ENCODE measurements around the gene MLST8. TPM values are rescaled to one million over a fixed set of nuclear protein-coding genes. Genes with fewer than 3 reads are reported as not detected.

The MLST8 gene
- total and polyA plus RNA-seq, 2 donors (not counting 1 experiment from before 2014, with no cell fraction given) = 36.1 to 112 TPM

DNA sequence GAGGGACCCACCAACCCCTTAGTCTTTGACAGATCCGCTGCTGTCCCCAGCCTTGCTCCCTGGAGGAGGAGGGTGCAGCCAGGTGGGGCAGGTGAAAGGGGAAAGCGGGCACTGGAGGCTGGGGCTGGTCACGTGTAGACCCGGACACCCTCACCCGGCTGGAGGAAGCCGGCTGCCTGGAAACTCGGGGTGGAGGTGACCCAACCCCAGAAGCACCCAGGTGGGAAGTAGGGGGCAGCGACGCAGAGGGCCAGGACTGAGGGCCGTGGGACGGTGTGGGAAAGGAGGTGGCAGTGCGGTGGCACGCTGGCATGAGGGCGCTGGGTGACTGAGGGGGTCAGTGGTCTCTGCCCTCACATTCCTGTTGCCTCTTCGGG lies 47.0 kb upstream of the MLST8 start:
- Mint-ChIP-seq H3K4me3 (peak overlapping the region; percentile 7), H3K27ac (no peak overlapping the region), H3K4me1 (peaks cover 53% of the 10 kb centered on the region), H3K27me3 (no peaks in the 10 kb centered on the region), H3K9me3 (ENCODE audit: insufficient read depth) (no peaks in the 10 kb centered on the region)
- ATAC-seq (ENCODE audit: low read depth) = no peak
- no peak overlapping the region for H3K4me2 ChIP-seq (replicated peaks; ENCODE audit: low read depth, low read length, poor library complexity, severe bottlenecking)
- WGBS (ENCODE audit: insufficient coverage) = 96% methylated on average over 15 of the region's 15 CpGs
- ChIA-PET CTCF (interaction anchor here (0.8 kb wide), 1 partner anchor 18 kb away, joined by 3 read pairs; no protein-coding TSS in a partner anchor), POLR2A (no interaction called here)
- H3K27me3 ChIP-seq (replicated peaks in 1 of 4; ENCODE audit: control extremely low read depth in 1 of 4, control insufficient read depth in 3 of 4, insufficient read depth in 4 of 4, low read length in 3 of 4) = no peaks in the 10 kb centered on the region
- H3K9ac ChIP-seq (ENCODE audit: low read length) = no peak overlapping the region
- H4K20me1 ChIP-seq (ENCODE audit: control insufficient read depth, insufficient read depth, low read length, poor library complexity, severe bottlenecking) = peaks cover 79% of the 10 kb centered on the region
- TF ChIP-seq, protein P1, sequence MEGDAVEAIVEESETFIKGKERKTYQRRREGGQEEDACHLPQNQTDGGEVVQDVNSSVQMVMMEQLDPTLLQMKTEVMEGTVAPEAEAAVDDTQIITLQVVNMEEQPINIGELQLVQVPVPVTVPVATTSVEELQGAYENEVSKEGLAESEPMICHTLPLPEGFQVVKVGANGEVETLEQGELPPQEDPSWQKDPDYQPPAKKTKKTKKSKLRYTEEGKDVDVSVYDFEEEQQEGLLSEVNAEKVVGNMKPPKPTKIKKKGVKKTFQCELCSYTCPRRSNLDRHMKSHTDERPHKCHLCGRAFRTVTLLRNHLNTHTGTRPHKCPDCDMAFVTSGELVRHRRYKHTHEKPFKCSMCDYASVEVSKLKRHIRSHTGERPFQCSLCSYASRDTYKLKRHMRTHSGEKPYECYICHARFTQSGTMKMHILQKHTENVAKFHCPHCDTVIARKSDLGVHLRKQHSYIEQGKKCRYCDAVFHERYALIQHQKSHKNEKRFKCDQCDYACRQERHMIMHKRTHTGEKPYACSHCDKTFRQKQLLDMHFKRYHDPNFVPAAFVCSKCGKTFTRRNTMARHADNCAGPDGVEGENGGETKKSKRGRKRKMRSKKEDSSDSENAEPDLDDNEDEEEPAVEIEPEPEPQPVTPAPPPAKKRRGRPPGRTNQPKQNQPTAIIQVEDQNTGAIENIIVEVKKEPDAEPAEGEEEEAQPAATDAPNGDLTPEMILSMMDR (IDR thresholded peaks at IDR 0.05) = no peak
- no peak for TF ChIP-seq EZH2 (IDR thresholded peaks at IDR 0.05; ENCODE audit: borderline replicate concordance, insufficient read depth, low read depth, low read length, poor library complexity, severe bottlenecking)
- H3K4me1 ChIP-seq (ENCODE audit: control insufficient read depth in 2 of 2, insufficient read depth in 2 of 2, low read length in 2 of 2) = peaks cover 22 to 56% of the 10 kb centered on the region in 2 donors
- H3K27ac ChIP-seq (ENCODE audit: low read length in 2 of 2) = no peak overlapping the region
- peaks cover 90% of the 10 kb centered on the region for H3K79me2 ChIP-seq (ENCODE audit: control insufficient read depth, insufficient read depth, low read length)
- no peak overlapping the region for H3K4me3 ChIP-seq (ENCODE audit: control extremely low read depth in 1 of 5, extremely low read depth in 1 of 5, insufficient read depth in 1 of 5, low read depth in 2 of 5, low read length in 4 of 5)
- H3K36me3 ChIP-seq (replicated peaks in 1 of 2; ENCODE audit: control extremely low read depth in 1 of 2, control insufficient read depth in 1 of 2, extremely low read depth in 1 of 2, insufficient read depth in 2 of 2, low read length in 1 of 2) = peaks cover 0 to 7% of the 10 kb centered on the region in 2 experiments
- H2AFZ ChIP-seq (ENCODE audit: insufficient read depth, low read depth, low read length, poor library complexity, severe bottlenecking) = no peak overlapping the region
- no peak for DNase-seq
- intact Hi-C loops (cut with micrococcal nuclease) = loop anchor here (5.0 to 10.0 kb wide), 2 partner anchors 109 to 747 kb away; partner anchors contain the start of gene RNPS1
- H3K9me3 ChIP-seq (ENCODE audit: control extremely low read depth in 1 of 3, control insufficient read depth in 2 of 3, insufficient read depth in 1 of 3, low read length in 2 of 3) = no peaks in the 10 kb centered on the region

DNA sequence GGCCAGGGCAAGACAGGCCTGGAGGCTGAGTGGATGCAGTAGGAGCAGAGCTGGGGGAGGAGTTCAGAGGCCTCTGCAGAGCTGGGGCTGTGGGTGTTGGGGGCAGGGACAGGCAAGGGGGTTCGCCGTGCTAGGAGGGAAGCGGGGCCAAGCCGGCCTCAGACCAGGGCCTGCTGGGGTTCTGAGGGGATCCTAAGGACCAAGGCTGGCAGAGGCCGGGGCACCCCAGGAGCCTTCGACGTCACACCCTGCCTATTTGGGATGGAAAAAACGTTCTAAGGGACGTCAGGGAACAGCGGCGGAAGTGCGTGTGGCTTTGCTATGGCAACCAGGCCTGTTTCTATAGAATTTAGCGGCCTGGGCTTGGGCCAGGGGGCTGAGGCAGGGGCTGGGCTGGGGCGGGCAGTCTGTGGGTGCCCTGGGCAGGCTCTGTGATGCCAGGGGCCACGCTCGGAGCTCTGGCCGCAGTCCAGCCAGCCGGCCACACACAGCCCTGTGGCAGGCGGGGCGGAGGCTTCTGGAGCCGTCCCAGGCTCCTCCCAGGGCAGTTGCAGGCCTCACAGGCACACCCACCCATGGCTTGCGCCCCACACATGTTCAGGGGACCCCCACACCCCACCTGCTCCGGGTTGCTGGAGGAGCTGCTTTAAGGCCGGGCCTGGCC lies 45.9 kb upstream of the MLST8 start:
- no peak overlapping the region for H3K9ac ChIP-seq (ENCODE audit: low read length)
- no peak for TF ChIP-seq EZH2 (IDR thresholded peaks at IDR 0.05; ENCODE audit: borderline replicate concordance, insufficient read depth, low read depth, low read length, poor library complexity, severe bottlenecking)
- TF ChIP-seq, protein P1 (IDR thresholded peaks at IDR 0.05) = no peak
- ChIA-PET CTCF (no interaction called here), POLR2A (no interaction called here)
- Mint-ChIP-seq H3K4me3 (no peak overlapping the region), H3K9me3 (ENCODE audit: insufficient read depth) (no peaks in the 10 kb centered on the region), H3K27ac (no peak overlapping the region), H3K27me3 (no peaks in the 10 kb centered on the region), H3K4me1 (peaks cover 42% of the 10 kb centered on the region)
- peaks cover 88% of the 10 kb centered on the region for H3K79me2 ChIP-seq (ENCODE audit: control insufficient read depth, insufficient read depth, low read length)
- peak overlapping the region; percentile 38 for H3K4me2 ChIP-seq (replicated peaks; ENCODE audit: low read depth, low read length, poor library complexity, severe bottlenecking)
- H3K4me3 ChIP-seq (ENCODE audit: control extremely low read depth in 1 of 5, extremely low read depth in 1 of 5, insufficient read depth in 1 of 5, low read depth in 2 of 5, low read length in 4 of 5) = no peak overlapping the region
- intact Hi-C loops (cut with micrococcal nuclease) = loop anchor here (5.0 to 10.0 kb wide), 2 partner anchors 108 to 745 kb away; partner anchors contain the start of gene RNPS1
- DNase-seq = no peak
- ATAC-seq (ENCODE audit: low read depth) = no peak
- H2AFZ ChIP-seq (ENCODE audit: insufficient read depth, low read depth, low read length, poor library complexity, severe bottlenecking) = no peak overlapping the region
- peaks cover 13 to 45% of the 10 kb centered on the region in 2 donors for H3K4me1 ChIP-seq (ENCODE audit: control insufficient read depth in 2 of 2, insufficient read depth in 2 of 2, low read length in 2 of 2)
- 96% methylated on average over 22 of the region's 24 CpGs for WGBS (ENCODE audit: insufficient coverage)
- peaks cover 0 to 3% (median 0%) of the 10 kb centered on the region in 3 donors for H3K9me3 ChIP-seq (ENCODE audit: control extremely low read depth in 1 of 3, control insufficient read depth in 2 of 3, insufficient read depth in 1 of 3, low read length in 2 of 3)
- H3K27ac ChIP-seq (ENCODE audit: low read length in 2 of 2) = no peak overlapping the region
- H3K36me3 ChIP-seq (replicated peaks in 1 of 2; ENCODE audit: control extremely low read depth in 1 of 2, control insufficient read depth in 1 of 2, extremely low read depth in 1 of 2, insufficient read depth in 2 of 2, low read length in 1 of 2) = peaks cover 0 to 2% of the 10 kb centered on the region in 2 experiments
- H3K27me3 ChIP-seq (replicated peaks in 1 of 4; ENCODE audit: control extremely low read depth in 1 of 4, control insufficient read depth in 3 of 4, insufficient read depth in 4 of 4, low read length in 3 of 4) = no peaks in the 10 kb centered on the region
- peaks cover 79% of the 10 kb centered on the region for H4K20me1 ChIP-seq (ENCODE audit: control insufficient read depth, insufficient read depth, low read length, poor library complexity, severe bottlenecking)

All from B cell (primary cell).